Activated CD8-positive, alpha-beta memory T cell treated with anti-CD3 and anti-CD28 coated beads for 24 hours (primary cell): ENCODE results near the gene EHMT1.
"Not testable (repeated sequence)": the region's sequence is repeated elsewhere in the genome, so short reads cannot be mapped to it uniquely, and the experiment has no call there.

Experiments used
- DNase-seq: peaks from one replicate; pipeline ENCODE4 v3.0.0-alpha.2; 2020

EHMT1 gene

DNA sequence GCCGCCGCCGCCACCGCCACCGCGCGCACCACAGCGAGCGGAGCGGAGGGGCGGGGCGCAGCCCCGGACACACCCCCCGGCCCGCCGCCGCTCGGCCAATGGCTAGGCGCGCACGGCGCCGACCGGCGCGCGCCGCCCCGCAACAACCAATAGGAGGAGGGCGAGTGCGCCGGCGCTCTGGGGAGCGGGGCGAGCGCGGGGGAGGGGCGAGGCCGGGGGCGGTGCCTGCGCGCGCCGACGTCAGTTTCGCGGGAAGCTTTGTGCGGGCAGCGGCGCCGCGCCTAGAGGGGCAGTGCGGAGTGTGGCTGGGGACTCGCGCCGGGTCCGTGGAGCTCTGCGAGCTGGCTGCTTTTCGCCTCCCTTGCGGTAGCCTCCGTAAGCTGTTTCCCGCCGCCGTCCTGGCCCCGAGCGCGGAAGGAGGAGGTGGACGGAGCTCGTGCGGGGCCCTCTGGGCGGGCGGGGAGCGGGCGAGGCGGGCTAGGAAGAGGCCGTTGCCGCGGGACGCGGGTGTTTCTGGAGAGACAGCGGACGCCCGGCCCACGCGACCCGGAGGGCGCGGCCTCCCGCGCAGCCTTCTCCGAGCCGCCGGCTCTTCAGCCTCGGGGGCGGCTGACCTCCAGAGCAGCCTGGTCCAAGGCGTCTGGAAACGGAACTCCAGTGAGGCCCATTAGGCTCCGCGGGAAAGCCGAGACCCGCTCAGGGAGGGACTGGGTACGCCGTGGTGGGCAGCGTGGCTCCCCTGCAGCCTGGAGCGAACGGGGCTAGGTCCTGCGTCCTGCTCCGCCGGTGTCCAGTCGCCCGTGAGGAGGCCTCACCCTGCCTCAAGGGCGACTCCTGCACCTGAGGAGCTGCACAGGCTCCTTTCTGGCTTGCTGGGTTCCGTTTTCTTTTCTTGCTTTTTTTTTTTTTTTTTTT is 28.1 kb upstream of the EHMT1 start, which contains the start of gene ZMYND19:
Gene ZMYND19, minus strand, starts transcription at position 44 of the 915 bp plus-strand sequence. CDS start 249 bp downstream, outside the sequence.
- peak; percentile 96 for DNase-seq

GRCh38 chr9:137592767-137593166 is 26.0 kb upstream of the EHMT1 start:
- DNase-seq: no peak

DNA sequence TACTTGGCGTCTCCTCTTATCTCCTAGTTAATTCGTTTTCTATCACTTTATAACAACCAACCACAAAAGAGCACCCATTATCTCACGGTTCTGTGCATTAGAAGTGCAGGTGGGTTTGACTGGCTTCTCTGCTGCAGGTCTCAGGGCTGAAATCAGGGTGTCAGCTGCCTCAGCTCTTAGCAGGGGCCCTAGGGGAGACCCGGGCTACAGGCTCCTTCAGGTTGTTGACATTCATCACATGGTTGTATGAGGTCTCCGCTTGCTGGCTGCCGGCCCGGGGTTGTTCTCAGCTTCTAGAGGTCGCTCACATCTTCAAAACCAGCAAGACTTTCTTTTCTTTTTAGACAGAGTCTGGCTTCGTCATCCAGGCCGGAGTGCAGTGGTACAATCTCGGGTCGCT is 25.6 kb upstream of the EHMT1 start:
- DNase-seq: no peak

- not testable (repeated sequence) for DNase-seq
These were observed 22.2 kb upstream of the EHMT1 start for GRCh38 chr9:137596577-137596976.

GRCh38 chr9:137598943-137599342 is 19.9 kb upstream of the EHMT1 start:
- no peak for DNase-seq

DNA sequence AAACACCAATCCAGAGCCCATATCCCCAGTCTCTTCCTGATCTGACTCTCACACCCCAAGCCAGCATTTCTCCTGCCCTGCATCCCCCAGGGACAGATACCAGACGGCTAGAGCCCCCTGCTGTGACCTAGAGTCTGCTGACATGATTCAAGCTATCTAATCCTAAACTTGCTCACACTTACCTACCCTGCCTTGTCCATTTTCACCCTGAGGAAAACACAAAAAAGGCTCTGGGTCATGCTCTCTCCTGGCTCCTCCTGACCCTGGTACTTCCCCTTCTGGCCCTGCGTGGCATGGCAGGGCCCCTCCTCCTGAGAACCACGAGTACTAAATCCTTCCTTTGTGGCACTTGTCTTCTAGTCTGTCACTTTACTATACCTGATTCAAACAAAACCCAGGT is 16.1 kb upstream of the EHMT1 start:
- no peak for DNase-seq

DNA sequence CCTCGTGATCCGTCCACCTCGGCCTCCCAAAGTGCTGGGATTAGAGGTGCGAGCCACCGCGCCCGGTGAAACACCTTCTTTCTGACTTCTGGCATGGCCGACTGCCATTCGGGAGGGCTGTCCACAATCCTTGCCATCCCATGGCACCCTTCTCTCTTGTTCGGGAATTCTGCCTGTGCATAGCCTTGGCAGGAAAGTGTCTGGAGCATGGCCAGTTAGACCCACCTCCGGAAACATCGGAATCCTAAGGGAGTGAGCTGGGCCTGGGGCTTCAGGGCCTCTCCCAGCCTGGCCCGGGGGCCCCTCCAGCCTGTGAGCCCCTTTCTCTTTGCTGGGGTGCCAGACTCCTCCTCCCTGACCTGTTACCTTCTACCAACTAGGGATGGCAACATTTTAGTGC is 14.9 kb upstream of the EHMT1 start:
- DNase-seq: no peak

DNA sequence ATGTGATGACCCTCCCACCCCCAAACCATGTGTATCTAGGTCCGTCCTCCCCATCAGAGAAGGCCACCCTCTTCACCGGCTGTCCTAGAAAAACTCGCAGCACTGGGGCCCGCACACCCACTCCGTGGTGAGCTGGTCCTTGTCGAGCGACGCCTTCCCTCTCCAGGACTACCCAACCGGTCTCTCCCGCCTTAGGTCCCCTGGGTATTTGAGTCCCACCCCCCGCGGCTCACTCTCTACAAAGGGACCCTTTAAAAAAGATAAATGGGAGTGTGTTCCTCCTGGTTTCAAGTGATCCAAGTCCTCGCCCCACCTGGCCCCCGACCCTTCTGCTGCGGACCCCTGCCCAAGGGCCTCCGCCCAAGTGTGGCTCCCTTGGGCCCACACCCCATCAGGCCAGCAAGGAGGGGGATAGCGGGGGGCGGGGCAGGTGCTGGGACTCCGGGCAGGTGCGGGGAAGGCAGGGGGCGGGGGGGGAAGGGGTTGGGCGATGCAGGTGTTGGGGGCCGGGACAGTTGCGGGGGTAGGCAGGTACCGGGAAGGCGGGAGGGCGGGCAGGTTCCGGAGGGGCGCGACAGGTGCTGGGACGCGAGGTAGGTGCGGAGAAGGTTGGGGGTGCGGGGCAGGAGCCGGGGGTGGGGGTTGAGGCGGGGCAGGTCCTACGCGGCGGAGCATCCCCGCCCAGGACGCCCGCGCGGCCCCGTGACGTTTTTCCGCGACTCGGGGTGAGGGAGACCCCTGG is 14.3 kb upstream of the EHMT1 start:
- DNase-seq: no peak

GRCh38 chr9:137605121-137606004 is 13.4 kb upstream of the EHMT1 start, which contains the start of gene ARRDC1:
ARRDC1 (plus strand) TSS chr9:137605686; CDS start chr9:137605718, 32 bp downstream.
- peak; percentile 95 for DNase-seq

- peak; percentile 70 for DNase-seq
These were observed 12.7 kb upstream of the EHMT1 start for GRCh38 chr9:137606005-137606621.

GRCh38 chr9:137606734-137607138 is 12.1 kb upstream of the EHMT1 start:
- no peak for DNase-seq

DNA sequence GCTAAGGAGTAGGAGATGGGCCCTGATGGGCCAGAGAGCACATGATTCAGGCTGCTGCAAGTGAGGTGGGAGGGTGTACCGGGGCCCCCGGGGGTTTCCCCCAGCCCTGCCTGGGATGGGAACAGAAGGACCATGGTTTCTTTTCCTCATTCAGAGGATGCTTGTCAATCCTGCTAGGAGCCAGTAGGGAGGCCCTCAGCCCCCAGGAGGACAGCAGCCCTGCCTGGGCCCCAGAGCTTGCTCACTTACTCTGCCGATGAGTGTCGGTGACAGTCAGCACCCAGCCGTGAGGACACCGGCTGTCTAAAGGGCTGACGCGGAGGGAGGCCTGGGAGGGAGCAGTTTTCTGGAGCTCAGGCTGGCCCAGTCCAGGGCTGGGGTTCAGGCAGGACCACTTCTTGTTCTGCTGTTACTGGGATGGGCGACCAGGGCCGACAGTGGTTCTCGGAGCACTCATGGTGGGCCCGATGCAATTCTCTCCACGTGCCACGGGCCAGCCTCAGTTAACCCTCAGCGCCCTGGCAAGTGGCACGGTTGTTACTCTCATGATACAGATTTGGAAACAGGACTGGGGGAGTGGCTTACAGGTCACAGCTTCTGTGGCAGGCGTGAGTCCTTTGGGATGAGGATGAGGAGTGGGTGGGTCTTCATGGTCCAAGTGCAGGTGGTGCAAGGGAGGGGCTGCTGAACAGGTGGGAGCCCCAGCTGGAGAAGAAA is 11.5 kb upstream of the EHMT1 start:
- no peak for DNase-seq

DNA sequence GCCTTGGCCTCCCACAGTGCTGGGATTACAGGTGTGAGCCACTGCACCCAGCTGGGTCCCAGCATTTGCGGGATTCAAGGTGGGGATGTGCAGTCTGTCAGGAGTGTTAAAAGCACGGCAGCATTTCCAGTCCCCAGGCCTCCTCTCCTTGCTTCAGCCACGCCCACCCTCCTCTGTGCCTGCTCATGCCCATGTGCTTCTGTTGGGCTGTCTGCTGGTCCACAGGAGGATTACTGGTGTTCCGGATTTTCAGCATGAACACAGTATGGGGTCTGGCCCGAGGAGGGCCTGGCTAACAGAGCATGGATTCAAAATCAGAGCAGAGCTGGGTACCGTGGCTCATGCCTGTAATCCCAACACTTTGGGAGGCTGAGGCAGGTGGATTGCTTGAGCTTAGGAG is 7.9 kb upstream of the EHMT1 start:
- DNase-seq: no peak

- no peak for DNase-seq
These were observed 6.9 kb upstream of the EHMT1 start for GRCh38 chr9:137611623-137612609.

DNA sequence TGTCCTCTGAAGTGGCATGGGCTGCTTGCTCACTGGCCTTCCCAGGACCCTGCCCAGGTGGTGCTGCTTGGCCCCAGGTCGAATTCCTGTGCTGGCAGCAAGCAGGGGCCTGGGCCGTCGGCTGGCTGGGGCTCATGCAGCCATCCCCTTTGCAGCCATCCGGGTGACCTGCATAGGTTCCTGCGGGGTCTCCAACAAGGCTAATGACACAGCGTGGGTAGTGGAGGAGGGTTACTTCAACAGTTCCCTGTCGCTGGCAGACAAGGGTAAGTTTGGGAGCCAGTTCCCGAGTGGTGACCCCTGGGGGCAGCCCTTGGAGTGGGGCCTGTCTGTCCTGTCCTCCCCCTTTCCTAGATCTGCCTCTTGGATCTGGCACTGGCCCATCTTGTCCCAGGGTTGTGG is 6.1 kb upstream of the EHMT1 start:
- DNase-seq: no peak

- no peak for DNase-seq
These were observed 5.5 kb upstream of the EHMT1 start for GRCh38 chr9:137613259-137613658.

DNA sequence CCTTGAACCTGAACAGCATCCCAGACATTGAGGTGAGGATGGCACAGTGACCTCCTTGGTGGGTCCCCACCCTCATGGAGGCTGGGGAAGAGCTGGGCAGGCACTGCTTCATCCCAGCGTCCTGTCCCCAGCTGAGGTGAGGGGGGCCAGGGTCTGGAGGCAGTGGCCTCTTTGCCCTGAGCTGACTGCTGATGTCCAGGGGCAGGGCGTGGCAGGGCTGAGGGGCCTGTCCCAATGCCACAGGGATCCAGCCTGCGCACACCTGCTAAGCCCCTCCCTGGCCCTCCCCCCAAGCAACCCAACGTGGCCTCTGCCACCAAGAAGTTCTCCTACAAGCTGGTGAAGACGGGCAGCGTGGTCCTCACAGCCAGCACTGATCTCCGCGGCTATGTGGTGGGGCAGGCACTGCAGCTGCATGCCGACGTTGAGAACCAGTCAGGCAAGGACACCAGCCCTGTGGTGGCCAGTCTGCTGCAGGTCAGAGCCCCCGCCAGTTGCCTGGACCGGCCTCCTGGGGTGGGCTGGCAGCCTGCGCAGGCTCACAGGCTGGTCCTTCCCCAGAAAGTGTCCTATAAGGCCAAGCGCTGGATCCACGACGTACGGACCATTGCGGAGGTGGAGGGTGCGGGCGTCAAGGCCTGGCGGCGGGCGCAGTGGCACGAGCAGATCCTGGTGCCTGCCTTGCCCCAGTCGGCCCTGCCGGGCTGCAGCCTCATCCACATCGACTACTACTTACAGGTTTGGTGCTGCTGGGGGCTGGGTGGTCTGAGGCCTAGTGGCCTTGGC is 4.9 kb upstream of the EHMT1 start:
- DNase-seq: no peak

- DNase-seq: no peak
These were observed 4.0 kb upstream of the EHMT1 start for GRCh38 chr9:137614631-137615386.

DNA sequence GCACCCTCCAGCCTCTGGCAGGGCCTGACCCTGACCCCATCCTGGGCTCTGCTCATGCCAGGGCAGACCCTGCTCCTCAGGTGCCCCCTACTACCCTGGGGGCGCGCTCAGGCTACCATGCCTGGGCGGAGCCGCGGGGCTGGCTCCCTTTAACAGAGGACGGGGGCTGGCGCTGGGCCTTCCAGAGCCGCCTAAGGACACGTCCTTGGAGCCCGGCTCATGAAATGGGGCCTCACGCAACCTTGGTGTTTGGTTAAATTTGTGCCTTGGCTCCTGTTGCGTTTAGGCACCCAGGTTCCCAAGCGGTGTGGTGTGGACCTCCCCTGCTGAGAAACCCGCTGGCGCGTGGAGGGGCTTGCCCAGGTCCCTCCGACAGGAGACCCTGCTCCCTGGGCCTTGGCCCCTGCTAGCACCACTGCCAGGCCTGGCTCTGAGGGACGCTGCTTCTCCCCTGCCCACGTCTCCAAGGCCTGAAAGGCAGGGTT is 3.4 kb upstream of the EHMT1 start:
- DNase-seq: no peak
